Esophagus (tissue), 2 donors: Measurements from ENCODE around the gene PDE4C. TPM values are rescaled to one million over a fixed set of nuclear protein-coding genes. Genes with fewer than 3 reads are reported as not detected.

Experiments used
- polyA plus RNA-seq, 2 donors: library from polyadenylated mRNA; stranded (reverse); fragments of 200-250 nt; gene quantifications; one replicate each; pipeline ENCODE4 v1.2.3, GENCODE V29; 2013
- donor health status: healthy with polysubstance abuse.
- donor health status: Bipolar disorder and iron deficiency.

The PDE4C gene
- polyA plus RNA-seq, 2 donors = 0.07 to 0.39 TPM

Other genes starting within 250 kb of the PDE4C start
- gene ARRDC2, start 218.3 kb downstream of the PDE4C start, polyA plus RNA-seq = 10 to 100 TPM; 10.9 to 24.0 TPM
- under 1 TPM; 0.40 to 0.51 TPM for gene IL12RB1, start 139.5 kb downstream of the PDE4C start, polyA plus RNA-seq
- 1 to 10 TPM; 1.5 to 2.5 TPM for gene MAST3, start 128.7 kb downstream of the PDE4C start, polyA plus RNA-seq
- 10 to 100 TPM in 1 of 2 donors, 1 to 10 TPM in 1; 8.1 to 10.6 TPM for gene PIK3R2, start 73.3 kb downstream of the PDE4C start, polyA plus RNA-seq
- gene IFI30, start 52.6 kb downstream of the PDE4C start, polyA plus RNA-seq = 10 to 100 TPM in 1 of 2 donors, 1 to 10 TPM in 1; 9.9 to 29.3 TPM
- gene MPV17L2, start 33.2 kb downstream of the PDE4C start, polyA plus RNA-seq = 10 to 100 TPM in 1 of 2 donors, 1 to 10 TPM in 1; 7.4 to 12.0 TPM
- gene RAB3A, start 22.4 kb downstream of the PDE4C start, polyA plus RNA-seq = 1 to 10 TPM in 1 of 2 donors, under 1 TPM in 1; 0.81 to 1.1 TPM
- 10 to 100 TPM in 1 of 2 donors, under 1 TPM in 1; 0.88 to 12.2 TPM for gene IQCN, start 48.0 kb upstream of the PDE4C start, polyA plus RNA-seq
- 10 to 100 TPM; 57.9 to 84.5 TPM for gene JUND, start 55.2 kb upstream of the PDE4C start, polyA plus RNA-seq
- 100 to 1,000 TPM in 1 of 2 donors, 10 to 100 TPM in 1; 96.9 to 113 TPM for gene LSM4, start 96.6 kb upstream of the PDE4C start, polyA plus RNA-seq
- gene PGPEP1, start 114.2 kb upstream of the PDE4C start, polyA plus RNA-seq = 1 to 10 TPM; 1.8 to 1.9 TPM
- 1 to 10 TPM in 1 of 2 donors, under 1 TPM in 1; 0.24 to 2.8 TPM for gene GDF15, start 159.7 kb upstream of the PDE4C start, polyA plus RNA-seq
- under 1 TPM; 0.55 to 0.66 TPM for gene LRRC25, start 171.2 kb upstream of the PDE4C start, polyA plus RNA-seq
- gene SSBP4, start 193.0 kb upstream of the PDE4C start, polyA plus RNA-seq = 10 to 100 TPM; 25.4 to 25.9 TPM
- 10 to 100 TPM; 17.5 to 42.7 TPM for gene ISYNA1, start 211.7 kb upstream of the PDE4C start, polyA plus RNA-seq